H9 (cell line): ENCODE measurements around the gene LPGAT1. TPM values are rescaled to one million over a fixed set of nuclear protein-coding genes. Genes with fewer than 3 reads are reported as not detected.

Source experiments
- DNase-seq: peaks from one replicate; pipeline ENCODE4 v3.0.0-alpha.2; 2017
- H2AFZ ChIP-seq: one replicate; pipeline ENCODE4 v1.6.1; 2013; ENCODE audit warnings: mild to moderate bottlenecking, low read length, control low read depth, moderate library complexity
- H2AK5ac ChIP-seq: 2 replicates; pipeline ENCODE4 v1.6.1; 2013; ENCODE audit warnings: low read length, control low read depth, mixed read lengths; ENCODE audit not compliant: insufficient read length
- H2BK120ac ChIP-seq: one replicate; pipeline ENCODE4 v1.6.1; 2013; ENCODE audit warnings: low read depth, mild to moderate bottlenecking, low read length, control low read depth, inconsistent platforms; ENCODE audit not compliant: poor library complexity, severe bottlenecking
- H2BK12ac ChIP-seq: 2 replicates; pipeline ENCODE4 v1.6.1; 2013; ENCODE audit warnings: low read length, control low read depth, mixed read lengths, low read depth; ENCODE audit not compliant: insufficient read length
- H2BK15ac ChIP-seq: 2 replicates; pipeline ENCODE4 v1.6.1; 2013; ENCODE audit warnings: low read depth, low read length, control low read depth
- H2BK20ac ChIP-seq: one replicate; pipeline ENCODE4 v1.6.1; 2013; ENCODE audit warnings: low read depth, mild to moderate bottlenecking, low read length, control low read depth, inconsistent platforms; ENCODE audit not compliant: poor library complexity, severe bottlenecking
- H2BK5ac ChIP-seq: 2 replicates; pipeline ENCODE4 v1.6.1; 2013; ENCODE audit warnings: low read length, control low read depth, mixed read lengths; ENCODE audit not compliant: insufficient read length
- H3K14ac ChIP-seq: 2 replicates; pipeline ENCODE4 v1.6.1; 2013; ENCODE audit warnings: low read length, control low read depth; ENCODE audit not compliant: insufficient read depth
- H3K18ac ChIP-seq: 2 replicates; pipeline ENCODE4 v1.6.1; 2013; ENCODE audit warnings: low read depth, mild to moderate bottlenecking, mixed read lengths, low read length, control low read depth; ENCODE audit not compliant: insufficient read length
- H3K23ac ChIP-seq: 2 replicates; pipeline ENCODE4 v1.6.1; 2013; ENCODE audit warnings: low read length, control low read depth, mixed read lengths, low read depth; ENCODE audit not compliant: insufficient read length
- H3K23me2 ChIP-seq: 2 replicates; pipeline ENCODE4 v1.6.1; 2013; ENCODE audit warnings: low read depth, mild to moderate bottlenecking, mixed read lengths, low read length, control low read depth; ENCODE audit not compliant: insufficient read length, poor library complexity, severe bottlenecking
- H3K27ac ChIP-seq: 2 replicates; pipeline ENCODE4 v1.5.1; 2013; ENCODE audit warnings: low read length, control low read depth, mixed read lengths, low read depth; ENCODE audit not compliant: insufficient read length
- H3K27me3 ChIP-seq: 2 replicates; pipeline ENCODE4 v1.6.1; 2013; ENCODE audit warnings: low read length, control low read depth, inconsistent platforms; ENCODE audit not compliant: insufficient read depth
- H3K4ac ChIP-seq: 2 replicates; pipeline ENCODE4 v1.6.1; 2013; ENCODE audit warnings: low read depth, mild to moderate bottlenecking, control low read depth, inconsistent platforms, low read length, moderate library complexity
- H3K4me1 ChIP-seq: 2 replicates; pipeline ENCODE4 v1.6.1; 2013; ENCODE audit warnings: low read length, control low read depth, inconsistent platforms; ENCODE audit not compliant: insufficient read depth
- H3K4me2 ChIP-seq: 2 replicates; pipeline ENCODE4 v1.6.1; 2013; ENCODE audit warnings: low read length, control low read depth, mixed read lengths; ENCODE audit not compliant: insufficient read length, insufficient read depth
- H3K56ac ChIP-seq: 2 replicates; pipeline ENCODE4 v1.6.1; 2013; ENCODE audit warnings: low read depth, mild to moderate bottlenecking, mixed read lengths, low read length, control low read depth; ENCODE audit not compliant: insufficient read length
- H3K79me1 ChIP-seq: 2 replicates; pipeline ENCODE4 v1.6.1; 2013; ENCODE audit warnings: low read depth, mild to moderate bottlenecking, moderate library complexity, low read length, control low read depth, inconsistent platforms; ENCODE audit not compliant: insufficient read depth, poor library complexity, severe bottlenecking
- H3K79me2 ChIP-seq: 2 replicates; pipeline ENCODE4 v1.6.1; 2013; ENCODE audit warnings: low read length, control low read depth, inconsistent platforms; ENCODE audit not compliant: insufficient read depth
- H3K9ac ChIP-seq: 2 replicates; pipeline ENCODE4 v1.6.1; 2013; ENCODE audit warnings: low read length, control low read depth, mixed read lengths; ENCODE audit not compliant: insufficient read length; ENCODE audit errors: extremely low read depth
- H3K9me3 ChIP-seq: one replicate; pipeline ENCODE4 v1.6.1; 2013; ENCODE audit warnings: low read depth, low read length, inconsistent platforms; ENCODE audit not compliant: control insufficient read depth
- H3T11ph ChIP-seq: one replicate; pipeline ENCODE4 v1.6.1; 2013; ENCODE audit warnings: mild to moderate bottlenecking, low read length, control low read depth, inconsistent platforms
- H4K20me1 ChIP-seq: one replicate; pipeline ENCODE4 v1.6.1; 2013; ENCODE audit not compliant: control insufficient read depth, insufficient read length, insufficient read depth
- H4K5ac ChIP-seq: 2 replicates; pipeline ENCODE4 v1.6.1; 2013; ENCODE audit warnings: low read depth, mild to moderate bottlenecking, mixed read lengths, low read length, control low read depth; ENCODE audit not compliant: insufficient read length
- H4K8ac ChIP-seq: replicated peaks from 2 replicates; pipeline ENCODE4 v1.6.1; 2013; ENCODE audit warnings: low read length, control low read depth, mixed read lengths, low read depth; ENCODE audit not compliant: insufficient read length
- H4K91ac ChIP-seq: 2 replicates; pipeline ENCODE4 v1.6.1; 2013; ENCODE audit warnings: low read depth, mild to moderate bottlenecking, moderate library complexity, mixed read lengths, low read length, control low read depth; ENCODE audit not compliant: insufficient read length
- H3K27ac Mint-ChIP-seq, 3 experiments: 2 replicates in 2 of 3; 3 replicates in 1 of 3; pipeline ENCODE4 v1.8.0; 2020 to 2021; ENCODE audit warnings: mixed read lengths in 3 of 3, mild to moderate bottlenecking in 1 of 3, moderate library complexity in 1 of 3
- H3K27me3 Mint-ChIP-seq: 2 replicates; pipeline ENCODE4 v1.8.0; 2021; ENCODE audit warnings: low read depth, mild to moderate bottlenecking, moderate library complexity, mixed read lengths
- H3K36me3 Mint-ChIP-seq, 3 experiments: 2 replicates in 2 of 3; 3 replicates in 1 of 3; pipeline ENCODE4 v1.8.0; 2020 to 2021; ENCODE audit warnings: low read depth in 3 of 3, mixed read lengths in 3 of 3; ENCODE audit not compliant: insufficient read depth in 1 of 3
- H3K4me1 Mint-ChIP-seq, 2 experiments: 2 replicates each; pipeline ENCODE4 v1.8.0; 2020; ENCODE audit warnings: mixed read lengths in 2 of 2
- H3K4me3 Mint-ChIP-seq, 2 experiments: 2 replicates in 1 of 2; 3 replicates in 1 of 2; pipeline ENCODE4 v1.8.0; 2020 to 2021; ENCODE audit warnings: mild to moderate bottlenecking in 2 of 2, mixed read lengths in 2 of 2, moderate library complexity in 1 of 2
- H3K9me3 Mint-ChIP-seq, 2 experiments: 2 replicates in 1 of 2; 3 replicates in 1 of 2; pipeline ENCODE4 v1.8.0; 2020; ENCODE audit warnings: mild to moderate bottlenecking in 2 of 2, mixed read lengths in 2 of 2, moderate library complexity in 1 of 2
- WGBS: extraction: QIAGEN DNeasy Blood & Tissue Kit; methylation state at CpG from one replicate; pipeline ENCODE4 v1.1.7; 2013; ENCODE audit warnings: missing lambda C conversion rate, low lambda C conversion rate, mixed read lengths; ENCODE audit not compliant: insufficient read length; ENCODE audit errors: extremely low coverage; 5-methylcytosine and 5-hydroxymethylcytosine counted together
- total RNA-seq: library from RNA; stranded (reverse); gene quantifications from 2 replicates; pipeline ENCODE4 v1.2.1, GENCODE V29; 2021
- TF ChIP-seq, protein P1 (sequence below): fragments of 200-600 bp; sonication (generic); conservative IDR thresholded peaks from 3 replicates; pipeline ENCODE4 v1.8.0; 2021; ENCODE audit warnings: antibody characterized with exemption, mild to moderate bottlenecking

The LPGAT1 gene
- total RNA-seq, 1 experiment from 2014 or later, result 12.2 TPM

GRCh38 chr1:211735208-211736170 lies 95.1 kb downstream of the LPGAT1 start:
- Histone ChIP-seq H3K14ac (no peak overlapping the region), H2BK5ac (no peak overlapping the region), H4K20me1 (no peaks in the 10 kb centered on the region), H2AK5ac (no peak overlapping the region), H3K23ac (no peak overlapping the region), H2BK20ac (no peak overlapping the region), H3T11ph (no peak overlapping the region), H3K4me1 (no peaks in the 10 kb centered on the region), H3K27me3 (no peaks in the 10 kb centered on the region), H3K4ac (no peak overlapping the region), H2BK12ac (no peak overlapping the region), H2BK15ac (no peak overlapping the region), H4K91ac (no peak overlapping the region), H3K18ac (no peak overlapping the region), H3K4me2 (no peak overlapping the region), H2BK120ac (no peak overlapping the region), H4K5ac (no peak overlapping the region), H3K56ac (no peak overlapping the region), H4K8ac (no peak overlapping the region), H2AFZ (no peak overlapping the region), H3K27ac (no peak overlapping the region), H3K9me3 (no peaks in the 10 kb centered on the region), H3K9ac (no peak overlapping the region), H3K23me2 (no peaks in the 10 kb centered on the region), H3K79me1 (no peaks in the 10 kb centered on the region), H3K79me2 (no peaks in the 10 kb centered on the region)
- peaks cover 23 to 32% of the 10 kb centered on the region in 2 experiments for H3K4me1 Mint-ChIP-seq
- peak overlapping the region in 1 of 3 experiments; percentile 42; a peak in 3 of 7 replicates for H3K27ac Mint-ChIP-seq
- H3K27me3 Mint-ChIP-seq, result no peaks in the 10 kb centered on the region
- H3K9me3 Mint-ChIP-seq, result no peaks in the 10 kb centered on the region
- H3K4me3 Mint-ChIP-seq, result no peak overlapping the region
- TF ChIP-seq, protein P1, sequence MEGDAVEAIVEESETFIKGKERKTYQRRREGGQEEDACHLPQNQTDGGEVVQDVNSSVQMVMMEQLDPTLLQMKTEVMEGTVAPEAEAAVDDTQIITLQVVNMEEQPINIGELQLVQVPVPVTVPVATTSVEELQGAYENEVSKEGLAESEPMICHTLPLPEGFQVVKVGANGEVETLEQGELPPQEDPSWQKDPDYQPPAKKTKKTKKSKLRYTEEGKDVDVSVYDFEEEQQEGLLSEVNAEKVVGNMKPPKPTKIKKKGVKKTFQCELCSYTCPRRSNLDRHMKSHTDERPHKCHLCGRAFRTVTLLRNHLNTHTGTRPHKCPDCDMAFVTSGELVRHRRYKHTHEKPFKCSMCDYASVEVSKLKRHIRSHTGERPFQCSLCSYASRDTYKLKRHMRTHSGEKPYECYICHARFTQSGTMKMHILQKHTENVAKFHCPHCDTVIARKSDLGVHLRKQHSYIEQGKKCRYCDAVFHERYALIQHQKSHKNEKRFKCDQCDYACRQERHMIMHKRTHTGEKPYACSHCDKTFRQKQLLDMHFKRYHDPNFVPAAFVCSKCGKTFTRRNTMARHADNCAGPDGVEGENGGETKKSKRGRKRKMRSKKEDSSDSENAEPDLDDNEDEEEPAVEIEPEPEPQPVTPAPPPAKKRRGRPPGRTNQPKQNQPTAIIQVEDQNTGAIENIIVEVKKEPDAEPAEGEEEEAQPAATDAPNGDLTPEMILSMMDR, result no peak
- H3K36me3 Mint-ChIP-seq, result no peaks in the 10 kb centered on the region
- DNase-seq, result peak; percentile 44
- no CpG with 5 or more reads among the region's 22 CpGs for WGBS
